HG03469 (cell line): Measurements from ENCODE around the gene PRDM5.

Experiments
- ATAC-seq: cut with Tn5 transposase; IDR thresholded peaks from one replicate; pipeline ENCODE4 v1.9.1; 2021; ENCODE audit warnings: mild to moderate bottlenecking, moderate library complexity, moderate number of reproducible peaks; ENCODE audit not compliant: unreplicated experiment

The PRDM5 gene

GRCh38 chr4:120922381-120923206, at the start of gene PRDM5:
Gene PRDM5 (minus strand): TSS chr4:120922726. CDS start chr4:120922608, 118 bp downstream.
- ATAC-seq: no peak

- no peak for ATAC-seq
Measured at GRCh38 chr4:120971884-120972283, 49.4 kb upstream of the PRDM5 start.

DNA sequence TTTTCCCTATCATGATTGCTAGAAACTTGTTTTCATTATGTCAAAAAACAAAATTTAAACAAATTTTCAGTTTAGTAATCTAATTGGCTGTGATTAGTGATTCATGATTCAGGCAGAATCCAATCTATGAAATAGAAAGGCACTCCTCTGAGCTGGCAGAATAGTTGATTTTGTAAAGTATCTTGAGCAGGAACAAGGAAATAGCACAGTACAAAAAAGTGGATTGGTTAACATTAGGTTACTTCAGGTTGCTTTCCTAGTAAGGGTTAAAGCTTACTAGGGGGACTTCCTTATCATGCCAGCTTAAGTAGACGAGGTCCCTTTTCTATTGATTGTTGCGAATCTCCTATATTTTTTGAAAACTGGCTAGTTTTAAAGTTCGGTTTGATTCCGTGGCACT, 43.4 kb upstream of the PRDM5 start:
- no peak for ATAC-seq

GRCh38 chr4:120964596-120964995, 42.1 kb upstream of the PRDM5 start:
- no peak for ATAC-seq

DNA sequence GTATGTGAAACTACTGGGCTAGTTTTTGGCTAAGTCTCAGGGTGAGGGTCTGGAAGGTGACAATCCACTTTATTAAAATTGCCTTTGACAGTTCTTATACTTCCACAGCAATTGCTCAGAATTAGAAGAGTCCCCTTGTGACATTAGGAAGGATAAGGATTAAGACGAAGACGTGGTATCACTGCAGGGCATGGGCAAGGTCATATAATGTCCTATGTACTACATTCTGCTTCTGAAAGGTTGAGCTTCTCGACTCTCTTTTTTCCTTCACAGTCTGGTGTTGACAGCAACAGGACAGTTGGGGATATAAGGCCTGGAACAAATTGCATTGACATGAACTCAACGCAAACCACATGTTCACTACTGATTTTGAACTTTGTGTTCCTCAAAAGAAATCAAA, 40.9 kb upstream of the PRDM5 start:
- ATAC-seq: no peak

DNA sequence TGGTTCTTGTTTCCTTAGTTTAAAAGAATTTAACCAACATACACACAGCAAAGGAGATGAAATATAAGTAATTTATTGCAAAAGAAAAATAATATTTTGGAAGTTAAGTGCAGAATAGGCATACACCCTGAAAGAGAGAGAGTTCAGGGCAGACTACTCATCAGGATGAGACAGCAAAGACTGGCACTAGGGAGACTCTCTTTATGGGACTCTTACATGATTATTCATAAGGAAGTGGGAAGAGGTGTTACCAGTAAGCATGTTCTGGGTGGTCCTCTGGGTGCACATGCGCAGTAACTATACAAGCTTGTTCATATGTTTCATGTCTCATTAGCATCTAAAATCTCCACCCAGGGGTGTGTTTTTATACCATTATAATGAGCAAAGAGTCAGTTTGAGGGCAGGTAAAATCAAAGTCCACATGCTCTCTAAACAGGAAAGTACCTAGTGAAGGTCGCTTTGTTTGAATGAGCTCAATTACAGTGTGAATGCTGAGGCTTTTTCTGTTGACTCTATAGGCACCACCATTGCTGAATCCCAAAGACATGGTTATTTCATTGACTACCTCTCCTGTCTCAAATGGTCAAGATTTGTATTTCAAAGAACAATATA, 38.2 kb upstream of the PRDM5 start:
- ATAC-seq: no peak

GRCh38 chr4:120948382-120948781, 25.9 kb upstream of the PRDM5 start:
- ATAC-seq: no peak

DNA sequence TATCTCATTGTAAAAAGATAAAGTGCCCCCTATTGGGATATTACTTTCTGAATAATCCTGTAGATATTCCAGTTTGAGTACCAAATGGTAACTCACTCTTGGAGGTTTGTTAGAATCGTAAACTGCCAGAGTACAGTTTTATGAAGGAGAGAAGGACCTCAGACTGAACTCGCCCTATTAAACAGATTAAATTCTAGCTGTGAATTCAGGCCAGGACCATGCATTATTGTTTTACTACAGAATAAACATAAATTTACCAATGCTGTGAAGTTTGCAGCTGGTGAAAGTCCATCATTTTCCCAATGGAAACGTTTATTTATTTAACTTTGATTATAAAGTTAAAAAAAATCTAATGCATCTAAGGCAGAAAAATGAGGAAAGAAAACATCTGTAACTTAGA, 20.2 kb upstream of the PRDM5 start:
- ATAC-seq: no peak

GRCh38 chr4:120940547-120940946, 18.0 kb upstream of the PRDM5 start:
- ATAC-seq: no peak

GRCh38 chr4:120939693-120940092, 17.2 kb upstream of the PRDM5 start:
- ATAC-seq: no peak

DNA sequence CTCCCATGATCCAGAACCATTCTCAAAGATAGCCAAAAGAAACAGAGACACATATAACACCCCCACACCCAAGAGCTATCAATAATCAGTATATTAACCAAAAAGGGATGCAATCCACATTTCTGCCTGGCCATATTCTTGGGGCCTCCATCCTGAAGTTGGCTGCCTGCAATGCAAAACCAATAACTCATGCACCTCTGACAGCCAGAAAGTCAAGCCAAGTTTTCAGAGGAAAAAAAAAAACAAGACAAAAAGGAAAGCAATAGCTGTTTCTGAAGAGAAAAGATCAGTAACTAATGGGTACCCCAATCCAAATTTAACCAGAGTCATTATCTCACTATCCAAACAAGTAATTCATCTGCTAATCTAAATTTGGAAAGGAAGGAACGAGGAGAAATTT, 7.3 kb upstream of the PRDM5 start:
- no peak for ATAC-seq

DNA sequence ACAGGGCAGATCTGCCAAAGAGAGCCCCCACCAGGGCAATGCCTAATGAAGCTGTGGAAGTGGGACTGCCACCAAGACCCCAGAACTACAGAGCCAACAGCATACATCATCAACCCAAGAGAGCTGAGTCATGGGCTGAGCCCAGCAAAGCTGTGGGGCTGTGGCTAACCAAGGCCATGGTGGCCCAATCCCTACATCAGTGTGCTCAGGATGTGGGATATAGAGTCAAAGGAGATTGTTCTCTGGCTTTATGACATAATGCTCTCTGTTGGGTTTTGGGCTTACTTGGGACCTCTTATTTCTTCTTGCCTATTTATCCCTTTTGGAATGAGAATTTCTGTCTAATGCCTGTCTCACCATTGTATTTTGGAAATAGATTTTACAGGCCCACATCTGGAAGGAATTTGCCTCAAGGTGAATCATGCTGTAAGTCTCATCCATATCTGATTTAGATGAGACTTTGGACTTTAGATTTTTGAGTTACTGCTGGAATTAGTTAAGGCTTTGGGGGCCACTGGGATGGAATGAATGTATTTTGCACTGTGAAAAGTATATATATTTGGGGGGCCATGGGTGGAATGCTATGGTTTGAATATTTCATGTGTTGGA, 5.4 kb upstream of the PRDM5 start:
- no peak for ATAC-seq

DNA sequence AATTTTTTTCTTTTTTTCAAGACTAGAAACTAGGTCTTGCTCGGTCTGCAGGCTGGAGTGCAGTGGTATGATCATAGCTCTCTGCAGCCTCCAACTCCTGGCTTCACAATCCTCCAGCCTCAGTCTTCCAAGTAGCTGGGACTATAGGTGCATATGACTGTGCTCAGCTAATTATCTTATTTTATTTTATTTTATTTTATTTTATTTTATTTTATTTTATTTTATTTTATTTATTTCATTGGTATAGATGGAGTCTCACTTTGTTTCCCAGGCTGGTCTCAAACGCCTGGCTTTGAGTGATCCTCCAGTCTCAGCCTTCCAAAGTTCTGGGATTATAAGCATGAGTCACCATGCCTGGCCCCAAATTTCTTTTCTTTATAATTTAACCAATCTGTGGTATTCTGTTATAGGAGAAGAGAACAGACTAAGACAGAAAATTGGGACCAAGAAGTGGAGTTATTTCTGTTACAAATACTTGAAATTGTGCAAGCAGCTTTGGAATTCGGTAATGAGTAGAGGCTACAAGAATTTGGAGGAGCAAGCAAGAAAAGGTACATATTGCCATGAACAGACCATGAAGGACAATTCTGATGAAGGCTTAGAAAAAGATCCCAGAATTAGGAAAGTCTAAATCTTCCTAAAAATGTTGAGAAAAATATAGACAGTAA, 4.0 kb upstream of the PRDM5 start:
- no peak for ATAC-seq

- no peak for ATAC-seq
Measured at GRCh38 chr4:120924931-120925330, 2.4 kb upstream of the PRDM5 start.

DNA sequence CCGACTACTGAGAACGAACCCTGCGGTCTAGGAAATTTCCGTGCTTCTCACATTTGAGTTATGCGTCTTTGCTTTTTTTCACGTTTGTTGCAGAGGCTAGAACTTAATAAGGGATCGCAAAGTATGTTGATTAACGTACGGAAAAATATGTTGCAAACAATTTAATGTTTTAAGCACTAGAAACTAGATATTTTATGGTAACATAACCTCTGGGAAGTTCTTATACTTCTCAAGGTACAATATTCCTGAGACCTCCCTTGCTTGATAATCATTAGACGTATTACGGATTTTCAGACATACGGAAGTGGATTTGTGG, 639 bp upstream of the PRDM5 start:
- no peak for ATAC-seq

GRCh38 chr4:120921456-120922380, 808 bp downstream of the PRDM5 start:
- no peak for ATAC-seq

DNA sequence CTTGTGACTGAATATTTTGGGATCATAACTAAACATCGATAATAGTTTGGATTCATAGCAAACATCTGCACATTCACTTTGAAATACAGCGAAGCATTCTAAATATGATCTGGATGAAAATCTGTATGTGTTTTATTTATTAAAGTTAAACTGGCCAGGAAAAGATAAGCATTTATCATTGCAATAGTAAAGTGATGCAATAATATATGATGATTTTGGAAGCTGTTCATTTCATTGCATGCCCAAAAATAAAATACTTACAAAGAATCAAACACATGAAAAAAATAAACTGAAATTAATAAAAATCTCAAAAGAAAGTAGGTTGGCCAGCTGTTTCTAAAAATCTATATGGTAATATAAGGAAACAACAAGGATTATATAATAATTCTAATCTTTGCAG, 1.9 kb downstream of the PRDM5 start:
- no peak for ATAC-seq

DNA sequence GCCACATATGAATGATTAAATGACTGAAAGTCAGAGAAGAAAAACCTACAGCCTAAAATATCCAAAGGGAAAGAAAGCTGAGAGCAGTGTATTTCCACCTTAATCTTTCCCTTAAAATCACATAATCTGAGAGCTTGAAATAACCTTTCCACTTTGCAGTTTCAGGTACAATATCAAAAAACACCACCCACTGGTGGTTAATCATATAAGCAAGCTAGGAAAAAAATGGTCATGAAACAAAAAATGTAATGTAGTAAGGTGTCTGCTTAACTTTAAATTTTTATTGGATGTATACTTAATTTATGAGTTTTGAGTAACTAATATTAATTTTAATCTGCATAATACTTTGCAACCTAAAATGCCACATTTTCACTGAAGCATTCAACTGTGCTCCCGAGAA, 3.2 kb downstream of the PRDM5 start:
- ATAC-seq: no peak

GRCh38 chr4:120918788-120919187, 3.7 kb downstream of the PRDM5 start:
- ATAC-seq: no peak

DNA sequence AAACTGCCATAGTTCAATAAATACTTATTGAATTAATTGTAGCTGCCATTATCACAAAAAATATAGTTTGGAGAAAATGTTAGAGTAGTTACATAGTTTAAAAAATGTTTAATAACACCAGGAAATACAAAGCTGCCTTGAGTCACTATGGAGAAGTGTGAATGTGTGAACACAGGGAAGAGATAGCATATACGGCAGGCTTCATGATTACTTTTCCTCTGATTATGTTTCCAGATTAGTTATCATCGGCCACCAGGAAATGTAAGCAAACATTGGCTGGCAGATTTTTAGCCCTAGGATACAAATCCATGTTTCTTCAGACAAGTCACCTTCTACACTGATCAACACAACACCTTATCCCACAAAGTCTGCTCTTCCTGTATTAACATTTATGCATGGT, 4.4 kb downstream of the PRDM5 start:
- ATAC-seq: no peak

GRCh38 chr4:120916937-120917336, 5.6 kb downstream of the PRDM5 start:
- ATAC-seq: no peak
